HG03103 (cell line): ENCODE results near the gene RBM42.

Source experiments
- ATAC-seq: cut with Tn5 transposase; IDR thresholded peaks from one replicate; pipeline ENCODE4 v1.9.1; 2021; ENCODE audit warnings: low read depth; ENCODE audit not compliant: unreplicated experiment

Gene RBM42

DNA sequence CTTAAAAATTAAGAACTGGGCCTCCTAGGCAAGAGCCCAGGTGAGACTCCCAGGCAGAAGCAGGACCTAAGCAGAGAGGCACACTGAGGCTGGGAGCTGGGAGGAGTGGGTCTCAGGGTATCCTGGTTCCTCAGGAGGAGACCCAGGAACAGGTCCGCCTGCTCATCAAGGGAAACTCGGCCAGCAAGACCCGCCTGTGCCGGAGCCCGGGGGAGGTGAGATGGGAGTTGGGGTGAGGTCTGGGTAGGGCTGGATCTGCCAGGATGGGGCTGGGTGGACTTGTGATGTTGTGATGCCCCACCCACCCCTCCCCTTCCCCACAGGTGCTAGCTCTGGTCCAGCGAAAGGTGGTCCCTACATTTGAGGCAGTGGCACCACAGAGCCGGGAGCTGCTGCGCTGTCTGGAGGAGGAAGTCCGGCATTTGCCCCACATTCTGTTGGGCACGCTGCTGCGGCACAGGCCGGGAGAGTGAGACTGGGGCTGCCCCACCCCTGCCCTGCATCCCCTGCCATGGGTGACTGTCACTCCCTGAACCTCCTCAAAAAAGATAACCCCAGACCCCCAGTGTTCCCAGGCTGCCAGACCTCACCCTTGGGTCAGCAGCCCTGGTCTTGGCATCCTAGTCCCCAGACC lies 9.4 kb upstream of the RBM42 start:
- no peak for ATAC-seq

DNA sequence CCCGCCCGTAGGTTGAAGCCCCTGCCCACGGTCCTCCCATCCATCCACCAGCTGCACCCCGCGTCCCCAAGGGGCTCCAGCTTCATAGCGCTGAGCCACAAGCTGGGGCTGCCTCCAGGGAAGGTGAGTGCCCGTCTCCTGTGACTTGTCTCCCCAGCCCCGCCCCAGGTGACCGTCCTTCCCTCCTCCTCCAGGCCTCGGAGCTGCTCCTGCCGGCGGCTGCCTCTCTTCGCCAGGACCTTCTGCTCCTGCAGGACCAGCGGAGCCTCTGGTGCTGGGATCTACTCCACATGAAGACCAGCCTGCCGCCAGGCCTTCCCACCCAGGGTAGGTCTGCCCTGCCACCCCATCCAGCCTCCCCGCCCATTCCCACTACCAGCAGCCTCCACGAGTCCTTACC lies 8.8 kb upstream of the RBM42 start:
- no peak for ATAC-seq

DNA sequence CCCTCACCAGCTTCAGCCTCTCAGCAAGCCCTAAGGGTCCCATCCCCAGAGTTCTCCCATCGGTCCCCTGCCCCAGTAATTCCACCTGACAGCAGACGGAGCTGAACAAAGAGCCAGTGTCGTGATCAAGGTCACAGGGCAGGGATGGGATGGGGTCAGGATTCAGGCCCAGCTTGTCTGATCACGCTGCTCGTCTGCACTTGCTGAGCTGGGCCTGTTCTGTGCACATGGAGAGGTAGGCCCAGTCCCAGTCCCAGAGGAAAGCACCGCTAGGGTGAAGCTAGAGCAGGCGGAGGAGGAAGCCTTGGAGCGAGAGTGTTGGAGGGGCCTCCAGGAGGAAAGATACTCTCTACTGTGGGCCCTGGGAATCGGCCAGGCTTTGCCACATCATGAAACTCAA lies 7.1 kb upstream of the RBM42 start:
- ATAC-seq = no peak

DNA sequence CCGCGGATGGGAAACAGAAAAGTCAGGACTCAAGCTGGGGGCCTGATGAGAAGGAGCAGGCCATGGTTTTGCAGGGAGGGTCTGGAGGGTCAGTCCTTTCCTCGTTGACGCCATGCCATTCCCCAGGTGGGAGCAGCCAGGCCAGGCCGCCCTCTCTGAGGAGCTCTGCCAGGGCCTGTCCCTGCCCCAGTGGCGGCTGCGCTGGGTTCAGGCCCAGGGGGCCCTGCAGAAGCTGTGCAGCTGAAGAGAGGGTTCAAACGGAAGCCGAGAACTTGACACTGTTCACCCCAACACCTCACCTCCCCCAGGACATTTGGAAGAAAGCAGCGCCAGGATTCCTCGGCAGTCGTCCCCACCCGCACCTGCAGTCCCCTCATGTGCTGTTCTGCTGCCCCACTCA lies 6.1 kb upstream of the RBM42 start:
- no peak for ATAC-seq

DNA sequence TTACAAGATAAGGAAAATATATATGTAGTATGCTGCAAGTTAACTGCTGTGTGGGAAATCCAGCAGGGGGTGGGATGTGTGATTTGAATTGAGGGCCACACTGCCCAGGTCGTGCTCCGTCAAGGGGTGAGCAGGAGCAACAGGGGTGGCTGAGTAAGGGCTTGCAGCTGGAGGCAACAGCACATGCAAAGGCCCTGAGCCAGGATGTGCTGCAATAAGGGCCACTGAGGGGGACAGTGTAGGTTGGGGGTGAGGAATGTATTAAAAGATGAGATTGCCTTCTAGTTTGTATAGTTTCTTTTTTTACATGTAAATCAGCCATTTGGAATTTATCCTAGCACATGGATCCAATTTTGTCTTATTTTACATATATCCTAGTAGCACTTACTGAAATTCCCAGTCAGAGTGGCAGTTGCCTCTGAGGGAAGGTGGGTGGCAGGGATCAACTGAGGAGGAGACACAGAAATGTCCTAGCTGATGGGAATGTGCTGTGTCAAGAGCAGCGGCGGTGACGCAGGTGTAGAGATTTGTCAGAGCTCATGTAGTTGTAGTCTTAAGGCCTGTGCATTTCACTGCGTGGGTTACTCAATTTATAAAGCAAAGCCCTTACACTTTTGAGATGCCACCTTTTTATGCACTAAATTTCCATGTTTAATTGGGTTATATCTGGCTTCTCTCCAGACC lies 5.4 kb upstream of the RBM42 start:
- no peak for ATAC-seq

DNA sequence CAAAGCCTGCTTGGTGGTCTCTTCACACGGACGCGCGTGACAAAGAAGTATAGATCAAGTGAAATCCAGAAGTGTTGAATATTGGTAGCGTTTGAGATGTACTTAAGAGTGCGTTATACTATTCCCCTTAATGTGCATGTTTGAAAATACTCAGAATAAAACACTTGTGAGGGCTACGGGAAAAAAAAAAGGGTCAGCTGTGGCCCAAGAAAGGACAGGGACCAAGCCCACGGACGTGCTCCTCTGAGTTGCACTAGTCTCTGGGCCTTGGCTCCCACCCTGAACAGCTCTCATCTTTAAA lies 622 bp upstream of the RBM42 start:
- ATAC-seq = no peak

DNA sequence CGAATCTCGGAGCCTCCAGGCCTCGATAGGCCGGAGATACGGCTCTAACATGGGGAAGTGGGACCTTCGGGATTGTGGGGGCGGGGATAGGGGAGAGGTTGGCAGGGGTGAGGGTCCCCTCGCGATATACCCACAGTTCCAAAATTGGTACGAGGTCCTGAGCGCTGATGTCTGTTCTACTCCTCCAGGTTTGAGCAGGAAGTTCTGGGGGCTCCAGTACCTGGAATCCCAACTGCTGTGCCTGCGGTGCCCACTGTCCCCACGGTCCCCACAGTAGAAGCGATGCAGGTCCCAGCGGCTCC lies 447 bp downstream of the RBM42 start:
- no peak for ATAC-seq

DNA sequence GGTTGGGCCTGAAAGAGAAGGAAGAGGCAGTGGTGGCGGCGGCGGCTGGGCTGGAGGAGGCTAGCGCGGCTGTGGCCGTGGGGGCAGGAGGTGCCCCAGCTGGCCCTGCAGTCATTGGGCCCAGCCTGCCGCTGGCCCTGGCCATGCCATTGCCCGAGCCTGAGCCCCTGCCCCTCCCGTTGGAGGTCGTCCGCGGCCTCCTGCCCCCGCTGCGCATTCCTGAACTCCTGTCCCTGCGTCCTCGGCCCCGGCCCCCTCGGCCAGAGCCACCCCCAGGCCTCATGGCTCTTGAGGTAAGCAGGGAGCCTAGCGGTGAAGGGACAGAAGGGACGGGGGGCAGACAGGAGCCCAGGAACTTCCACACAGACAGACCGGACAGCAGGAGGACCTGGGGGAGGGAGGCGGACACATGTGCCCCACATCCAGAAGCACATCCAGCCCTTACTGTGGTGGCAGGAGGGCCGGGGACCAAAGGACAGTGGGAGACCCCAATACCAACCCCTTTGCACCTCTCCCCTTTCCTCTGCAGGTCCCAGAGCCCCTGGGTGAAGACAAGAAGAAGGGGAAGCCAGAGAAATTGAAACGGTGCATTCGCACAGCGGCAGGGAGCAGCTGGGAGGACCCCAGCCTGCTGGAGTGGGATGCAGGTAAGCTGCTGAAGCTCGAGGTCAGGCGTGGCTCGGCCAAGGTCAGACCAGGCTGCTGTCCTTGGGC lies 5.0 kb downstream of the RBM42 start:
- ATAC-seq = no peak

DNA sequence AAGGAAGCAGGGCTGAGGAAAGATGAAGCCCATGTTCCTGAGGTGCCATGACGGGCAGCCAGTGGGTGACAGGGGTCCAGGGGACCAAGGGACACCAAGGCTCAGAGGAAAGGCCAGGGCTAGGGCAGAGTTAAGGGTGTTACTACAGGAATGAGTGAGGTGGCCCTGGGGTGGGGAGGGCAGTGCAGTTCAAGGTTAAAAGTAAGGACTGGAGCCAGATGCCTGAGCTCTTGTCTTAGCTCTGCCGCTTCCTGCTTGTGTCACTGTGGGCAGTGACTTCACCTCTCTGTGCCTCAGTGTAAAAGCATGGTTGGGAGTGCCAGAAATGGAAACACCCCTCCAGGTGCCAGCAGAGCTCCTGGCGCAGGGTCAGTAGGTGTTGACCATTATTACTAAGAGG lies 7.8 kb downstream of the RBM42 start:
- no peak for ATAC-seq

DNA sequence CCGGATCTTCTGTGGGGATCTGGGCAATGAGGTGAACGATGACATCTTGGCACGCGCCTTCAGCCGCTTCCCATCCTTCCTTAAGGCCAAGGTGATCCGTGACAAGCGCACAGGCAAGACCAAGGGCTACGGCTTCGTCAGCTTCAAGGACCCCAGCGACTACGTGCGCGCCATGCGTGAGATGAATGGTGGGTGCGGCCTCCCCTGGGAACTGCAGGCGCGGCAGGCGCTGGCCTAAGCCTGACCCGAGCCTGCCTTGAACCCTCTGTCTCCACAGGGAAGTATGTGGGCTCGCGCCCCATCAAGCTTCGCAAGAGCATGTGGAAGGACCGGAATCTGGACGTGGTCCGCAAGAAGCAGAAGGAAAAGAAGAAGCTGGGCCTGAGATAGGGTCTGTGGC lies 8.3 kb downstream of the RBM42 start:
- no peak for ATAC-seq

DNA sequence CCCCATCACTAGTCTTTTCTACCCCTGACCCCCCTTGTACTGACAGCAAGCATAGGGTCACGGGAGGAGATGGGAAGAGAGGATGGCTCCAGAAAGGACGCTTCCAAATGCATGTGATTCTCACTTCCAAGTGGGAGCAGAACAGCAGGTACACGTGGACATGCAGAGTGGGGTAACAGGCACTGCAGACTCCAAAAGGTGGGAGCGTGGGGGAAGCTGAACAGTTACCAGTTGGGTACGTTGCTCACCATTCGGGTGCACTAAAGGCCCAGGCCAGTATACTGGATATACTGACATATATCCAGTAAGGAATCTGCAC lies 10.4 kb downstream of the RBM42 start:
- no peak for ATAC-seq

DNA sequence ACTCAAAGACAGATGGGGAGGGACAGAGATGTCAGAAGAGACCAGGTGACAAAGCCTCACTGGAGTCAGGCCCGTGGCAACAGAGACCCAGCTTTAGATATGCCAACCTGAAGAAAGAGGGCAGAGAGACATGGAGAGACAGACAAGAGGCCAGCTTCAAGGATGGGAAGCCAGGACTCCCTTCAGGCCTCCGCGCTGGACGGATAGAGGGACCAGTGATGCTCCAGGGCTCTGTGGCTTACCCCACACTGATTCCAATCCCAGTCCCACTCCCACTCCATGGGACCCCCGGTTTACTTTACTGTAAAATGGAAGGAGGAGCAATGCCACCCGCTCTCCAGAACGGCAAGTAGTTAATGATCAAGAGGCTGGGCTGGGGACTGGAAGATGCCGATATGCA lies 11.0 kb downstream of the RBM42 start:
- ATAC-seq = no peak

DNA sequence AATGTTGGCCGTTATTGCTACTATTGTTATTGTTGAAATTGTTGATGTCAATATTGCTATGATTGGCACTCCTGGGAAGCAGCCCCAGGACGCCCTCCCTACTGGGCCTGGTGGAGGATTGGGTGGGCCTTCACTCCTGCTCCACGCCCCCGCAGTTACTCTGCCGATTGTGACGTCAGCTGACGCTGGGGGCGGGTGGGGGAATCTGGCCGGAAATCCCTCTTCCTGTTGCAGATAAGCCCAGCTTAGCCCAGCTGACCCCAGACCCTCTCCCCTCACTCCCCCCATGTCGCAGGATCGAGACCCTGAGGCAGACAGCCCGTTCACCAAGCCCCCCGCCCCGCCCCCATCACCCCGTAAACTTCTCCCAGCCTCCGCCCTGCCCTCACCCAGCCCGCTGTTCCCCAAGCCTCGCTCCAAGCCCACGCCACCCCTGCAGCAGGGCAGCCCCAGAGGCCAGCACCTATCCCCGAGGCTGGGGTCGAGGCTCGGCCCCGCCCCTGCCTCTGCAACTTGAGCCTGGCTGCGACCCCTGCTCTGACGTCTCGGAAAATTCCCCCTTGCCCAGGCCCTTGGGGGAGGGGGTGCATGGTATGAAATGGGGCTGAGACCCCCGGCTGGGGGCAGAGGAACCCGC lies 12.8 kb downstream of the RBM42 start, which contains the start of gene ETV2:
Gene ETV2 (plus strand): TSS at position 231 of the 637 bp plus-strand sequence. CDS start 716 bp downstream, outside the sequence.
- ATAC-seq = no peak

DNA sequence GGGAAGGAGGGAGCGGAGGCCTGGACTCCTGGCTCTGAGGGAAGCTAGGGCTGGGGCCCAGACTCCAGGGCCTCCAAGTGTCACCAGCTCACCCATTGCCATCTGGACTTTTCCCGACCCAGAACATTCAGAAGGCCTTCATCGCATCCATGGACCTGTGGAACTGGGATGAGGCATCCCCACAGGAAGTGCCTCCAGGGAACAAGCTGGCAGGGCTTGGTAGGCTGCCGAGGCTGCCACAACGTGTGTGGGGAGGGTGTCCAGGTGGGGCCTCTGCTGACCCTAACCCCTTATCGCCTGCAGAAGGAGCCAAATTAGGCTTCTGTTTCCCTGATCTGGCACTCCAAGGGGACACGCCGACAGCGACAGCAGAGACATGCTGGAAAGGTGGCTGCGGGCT lies 13.5 kb downstream of the RBM42 start:
- no peak for ATAC-seq

DNA sequence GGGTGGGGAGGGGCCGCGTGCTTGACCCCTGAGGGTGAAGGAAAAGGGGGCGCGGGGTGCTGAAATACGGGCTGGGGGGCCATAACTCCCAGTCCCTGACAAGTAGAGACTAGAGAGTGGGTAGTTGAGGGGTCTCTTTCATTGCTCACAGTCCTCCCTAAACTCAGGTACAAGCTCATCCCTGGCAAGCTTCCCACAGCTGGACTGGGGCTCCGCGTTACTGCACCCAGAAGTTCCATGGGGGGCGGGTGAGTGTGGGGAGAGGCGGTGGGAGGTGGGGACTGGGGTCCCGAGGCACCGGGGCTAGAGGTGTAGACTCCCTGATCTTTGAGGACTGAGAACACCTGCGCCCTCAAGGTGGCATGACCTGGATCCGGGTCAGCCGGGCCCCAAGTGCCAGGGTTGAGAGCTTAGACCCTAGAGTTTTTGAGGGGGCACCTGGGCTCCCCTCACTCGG lies 14.0 kb downstream of the RBM42 start:
- no peak for ATAC-seq

DNA sequence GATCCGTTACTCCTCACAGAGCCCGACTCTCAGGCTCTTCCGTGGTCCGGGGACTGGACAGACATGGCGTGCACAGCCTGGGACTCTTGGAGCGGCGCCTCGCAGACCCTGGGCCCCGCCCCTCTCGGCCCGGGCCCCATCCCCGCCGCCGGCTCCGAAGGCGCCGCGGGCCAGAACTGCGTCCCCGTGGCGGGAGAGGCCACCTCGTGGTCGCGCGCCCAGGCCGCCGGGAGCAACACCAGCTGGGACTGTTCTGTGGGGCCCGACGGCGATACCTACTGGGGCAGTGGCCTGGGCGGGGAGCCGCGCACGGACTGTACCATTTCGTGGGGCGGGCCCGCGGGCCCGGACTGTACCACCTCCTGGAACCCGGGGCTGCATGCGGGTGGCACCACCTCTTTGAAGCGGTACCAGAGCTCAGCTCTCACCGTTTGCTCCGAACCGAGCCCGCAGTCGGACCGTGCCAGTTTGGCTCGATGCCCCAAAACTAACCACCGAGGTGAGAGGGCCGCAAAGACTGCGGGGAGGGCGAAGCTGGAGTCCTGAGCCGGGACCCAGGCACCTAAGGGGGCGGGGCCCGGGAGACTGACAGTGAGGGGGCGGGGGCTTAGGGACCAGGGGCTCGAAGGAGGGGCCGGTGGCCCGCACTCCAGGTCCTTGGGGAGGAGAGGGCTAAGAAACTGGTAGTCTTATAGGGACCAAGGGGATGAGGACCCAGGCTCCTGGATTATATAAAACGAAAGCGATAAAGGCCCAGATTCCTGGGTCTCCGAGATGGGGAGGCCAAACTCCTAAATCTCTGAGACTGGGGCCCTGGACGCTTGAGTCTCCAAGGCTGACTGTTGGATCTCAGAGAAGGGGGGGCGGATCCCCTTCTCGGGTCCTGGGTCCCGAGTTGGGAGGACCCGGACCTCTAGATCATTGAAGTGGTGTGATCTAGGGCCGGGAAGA lies 14.7 kb downstream of the RBM42 start:
- no peak for ATAC-seq

DNA sequence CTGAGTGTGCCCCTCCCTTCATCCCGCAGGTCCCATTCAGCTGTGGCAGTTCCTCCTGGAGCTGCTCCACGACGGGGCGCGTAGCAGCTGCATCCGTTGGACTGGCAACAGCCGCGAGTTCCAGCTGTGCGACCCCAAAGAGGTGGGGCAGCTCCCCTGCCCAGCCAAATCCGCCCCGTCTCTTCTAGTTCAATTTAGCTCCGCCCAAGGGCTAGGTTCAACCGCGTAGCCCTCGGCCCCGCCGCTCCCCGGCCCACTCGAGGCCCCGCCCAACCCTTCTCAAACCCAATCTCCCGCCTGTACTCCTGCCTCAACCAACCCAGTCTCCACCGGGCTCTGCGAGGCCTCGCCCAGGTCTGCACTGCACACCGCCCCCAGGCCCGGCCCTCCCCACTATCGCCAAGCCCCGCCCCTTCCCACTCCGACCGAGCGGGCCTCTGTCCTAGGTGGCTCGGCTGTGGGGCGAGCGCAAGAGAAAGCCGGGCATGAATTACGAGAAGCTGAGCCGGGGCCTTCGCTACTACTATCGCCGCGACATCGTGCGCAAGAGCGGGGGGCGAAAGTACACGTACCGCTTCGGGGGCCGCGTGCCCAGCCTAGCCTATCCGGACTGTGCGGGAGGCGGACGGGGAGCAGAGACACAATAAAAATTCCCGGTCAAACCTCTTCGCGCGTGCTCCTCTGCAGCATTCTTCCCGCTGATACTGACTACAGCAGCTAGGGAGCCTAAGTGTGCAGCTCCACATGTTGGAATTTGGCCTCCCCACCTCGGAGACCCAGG lies 15.6 kb downstream of the RBM42 start:
- ATAC-seq = peak; percentile 53

DNA sequence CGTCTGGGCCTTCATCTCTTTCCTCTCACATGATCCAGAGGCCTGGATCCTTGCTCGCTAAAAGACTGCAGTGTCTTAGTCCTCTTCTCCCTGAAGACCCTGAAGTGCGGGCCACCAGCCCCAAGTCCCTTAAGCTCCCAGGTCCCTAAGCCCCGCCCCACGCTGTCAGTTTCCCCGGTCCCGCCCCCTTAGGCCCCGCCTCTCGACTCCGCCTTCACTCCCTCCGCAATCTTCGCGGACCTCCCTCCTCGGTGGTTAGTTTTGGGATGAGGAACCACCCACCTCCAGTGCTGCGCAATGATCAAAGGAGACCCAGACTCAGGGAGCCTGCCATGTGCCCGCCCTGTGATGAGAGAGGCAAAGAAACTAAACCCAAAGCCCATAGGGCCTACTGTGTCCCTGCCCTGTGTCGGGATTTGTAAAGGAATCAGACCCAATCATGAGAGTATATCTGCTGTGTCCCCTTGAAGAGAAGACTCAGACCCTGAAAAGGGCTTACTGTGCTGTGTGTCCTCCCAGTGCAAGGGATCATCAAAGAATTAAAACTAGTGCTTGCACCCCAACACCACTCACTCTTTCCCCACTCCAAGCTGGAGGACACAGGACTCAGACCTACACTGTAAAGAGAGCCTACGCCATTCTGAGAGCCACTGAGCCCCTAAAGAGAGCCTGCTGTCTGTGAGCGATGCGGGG lies 16.3 kb downstream of the RBM42 start:
- no peak for ATAC-seq
